Embryonic facial prominence (tissue), 1 donor: ENCODE measurements around the gene NEGR1.

Experiments
- DNase-seq: peaks from one replicate; pipeline ENCODE4 v3.0.0-alpha.2; 2016; ENCODE audit errors: extremely low spot score

Gene NEGR1

GRCh38 chr1:71638081-71638766 lies 644.1 kb downstream of the NEGR1 start:
- no peak for DNase-seq

DNA sequence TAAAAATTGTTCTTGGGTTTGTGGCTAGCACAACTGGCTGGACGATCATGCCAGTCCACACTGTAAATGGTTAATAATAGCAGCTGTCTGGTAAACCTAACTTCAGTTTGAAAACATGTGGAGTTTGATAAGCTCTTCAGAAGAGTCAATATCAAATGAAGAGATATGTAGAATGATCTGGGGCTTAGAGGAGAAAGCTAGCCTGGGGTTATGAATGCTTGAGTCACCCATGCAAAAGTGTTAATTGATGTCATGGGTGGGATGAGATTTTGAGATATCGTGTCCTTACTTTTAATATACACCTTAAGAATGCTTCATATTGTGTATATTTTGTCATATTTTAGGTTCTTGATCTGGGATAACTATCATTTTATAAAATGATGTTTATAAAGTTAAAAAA lies 646.8 kb downstream of the NEGR1 start:
- no peak for DNase-seq

DNA sequence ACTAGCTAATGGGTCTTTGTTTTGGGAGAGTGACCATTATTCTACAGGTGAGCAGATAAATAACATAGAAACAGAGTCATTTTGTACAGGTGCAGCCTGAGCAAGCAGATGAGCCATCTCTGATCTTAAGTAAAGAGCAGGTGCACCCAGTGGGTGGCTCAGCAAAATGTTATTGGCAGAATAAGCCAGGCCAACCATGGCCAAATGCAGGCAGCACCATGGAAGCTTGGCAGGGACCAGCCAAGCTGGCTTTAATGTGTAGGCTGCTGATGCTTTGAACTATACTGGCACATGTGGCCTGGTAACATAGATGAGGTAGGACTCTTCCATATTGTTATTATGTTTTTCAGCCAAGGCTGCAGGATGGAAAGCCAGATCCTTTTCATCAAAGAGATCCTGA lies 648.2 kb downstream of the NEGR1 start:
- no peak for DNase-seq

- DNase-seq: no peak
These were observed 652.3 kb downstream of the NEGR1 start for GRCh38 chr1:71630073-71630472.

DNA sequence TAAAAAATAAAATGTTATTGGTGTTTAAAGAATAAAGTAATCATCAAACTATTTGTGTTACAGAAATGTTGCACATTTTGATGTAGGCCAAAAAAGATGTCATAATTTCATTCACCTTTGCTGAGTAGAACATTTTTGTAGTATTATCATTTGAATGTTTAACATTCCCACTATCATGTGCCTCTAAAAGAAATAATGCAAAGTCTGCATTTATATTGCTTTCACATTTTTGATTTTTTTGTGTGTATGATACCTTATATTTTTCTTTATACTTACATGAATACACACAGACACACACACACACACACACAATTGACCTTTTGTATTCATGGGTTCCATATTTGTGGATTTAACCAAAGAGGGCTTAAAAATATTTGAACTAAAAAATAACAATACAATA lies 657.3 kb downstream of the NEGR1 start:
- no peak for DNase-seq

- no peak for DNase-seq
These were observed 658.5 kb downstream of the NEGR1 start for GRCh38 chr1:71623888-71624287.

DNA sequence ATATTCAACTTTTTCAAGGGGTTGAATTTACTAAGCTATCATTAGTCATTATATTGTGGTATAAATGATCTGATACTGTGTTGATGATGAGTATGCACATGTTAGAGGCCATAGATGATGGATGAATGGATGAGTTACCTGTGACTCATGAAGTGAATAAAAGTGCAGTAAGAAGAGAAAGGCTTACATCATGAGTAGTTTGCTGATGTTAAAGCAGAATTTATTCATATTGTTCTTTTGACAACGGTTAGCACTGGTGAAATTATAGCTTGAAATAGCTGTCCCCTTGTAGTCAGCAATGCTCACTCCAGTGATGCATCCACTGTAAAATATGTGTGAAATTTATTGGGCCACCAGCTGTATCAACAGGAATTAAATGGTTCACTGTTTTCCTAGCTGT lies 660.6 kb downstream of the NEGR1 start:
- DNase-seq: no peak

DNA sequence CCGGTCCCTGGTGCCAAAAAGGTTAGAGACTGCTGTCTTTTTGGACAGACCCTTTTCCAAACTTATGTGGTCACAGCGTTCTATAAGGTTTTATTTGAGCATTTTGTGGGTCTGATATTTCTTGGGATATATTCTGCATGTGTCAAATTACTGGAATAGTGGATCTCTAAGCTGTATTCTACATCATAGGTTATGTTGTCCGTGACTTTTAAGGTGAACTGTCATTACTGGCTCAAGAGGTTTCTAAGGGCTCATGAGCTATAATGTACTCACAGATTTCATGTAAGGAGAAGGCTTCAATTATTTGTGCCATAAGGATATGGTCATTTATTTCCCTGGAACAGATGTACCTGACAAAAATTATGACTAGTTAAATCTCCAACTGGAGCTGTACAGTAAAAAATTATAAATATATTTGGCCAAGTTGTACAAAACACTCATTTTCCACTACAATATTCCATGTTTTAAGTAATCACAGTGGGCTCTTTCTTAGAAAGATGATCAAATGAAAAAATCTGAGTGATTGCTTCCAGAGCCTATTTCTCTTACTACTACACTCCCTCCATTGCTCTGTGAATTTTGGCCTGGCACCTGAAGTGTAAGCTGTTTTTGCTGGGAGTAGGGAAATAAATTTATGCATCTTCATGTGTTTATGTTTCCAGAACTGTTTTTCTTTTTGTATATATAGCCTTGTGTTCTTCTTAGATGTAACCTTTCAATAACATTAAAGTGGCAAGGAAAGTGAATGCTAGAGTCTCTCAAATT lies 663.4 kb downstream of the NEGR1 start:
- DNase-seq: no peak

- no peak for DNase-seq
These were observed 664.1 kb downstream of the NEGR1 start for GRCh38 chr1:71618191-71618590.

DNA sequence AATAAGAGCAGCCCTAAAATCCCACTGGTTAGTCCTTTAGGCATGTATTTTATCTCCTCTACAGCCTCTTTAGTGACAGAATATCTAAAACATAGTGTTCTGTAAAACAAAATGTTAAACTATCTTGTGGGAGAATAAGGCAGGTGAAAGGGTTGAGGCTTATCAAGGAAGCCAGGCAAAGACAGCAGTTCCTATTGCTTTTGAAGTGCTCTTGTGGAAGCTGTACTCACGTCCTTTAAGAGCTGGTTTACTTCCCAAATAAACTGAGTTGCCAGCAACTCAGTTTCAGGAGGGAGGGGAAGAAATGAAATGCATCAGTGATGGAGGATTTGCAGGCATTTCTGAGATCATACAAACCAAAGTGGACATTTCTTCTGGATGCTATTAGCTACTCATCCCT lies 671.9 kb downstream of the NEGR1 start:
- DNase-seq: no peak

DNA sequence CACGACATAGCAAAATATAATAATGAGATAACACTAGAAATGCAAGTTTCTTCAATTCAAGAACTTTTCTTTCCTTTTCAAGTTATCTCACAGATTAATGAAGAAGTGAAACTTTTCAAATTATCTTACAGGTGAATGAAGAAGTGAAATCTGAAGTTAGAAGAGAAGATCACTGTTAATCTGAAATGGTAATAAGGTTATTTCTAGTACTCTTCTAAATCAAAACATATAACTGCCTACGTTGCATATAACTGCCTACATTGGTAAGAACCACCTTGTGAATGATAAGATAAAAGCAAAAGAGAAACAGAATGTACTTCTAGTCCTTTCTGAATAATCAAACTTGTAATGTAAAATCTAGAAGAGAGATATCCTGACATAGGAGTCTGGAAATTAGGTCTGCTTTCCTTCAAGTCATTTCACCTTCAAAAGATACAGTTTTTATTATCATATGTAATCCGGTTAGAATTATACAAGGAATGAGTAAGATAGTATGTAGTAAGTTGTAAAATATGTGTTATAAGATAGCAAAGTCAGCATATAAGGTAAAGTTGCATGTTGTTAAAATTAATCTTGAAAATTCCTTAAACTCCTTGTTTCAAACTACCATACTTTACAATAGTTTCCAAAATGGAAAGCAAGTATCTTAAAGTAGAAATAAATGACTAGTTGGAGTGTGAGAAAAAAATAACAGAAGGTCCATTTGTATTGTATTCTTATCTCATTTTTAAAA lies 679.1 kb downstream of the NEGR1 start:
- no peak for DNase-seq

DNA sequence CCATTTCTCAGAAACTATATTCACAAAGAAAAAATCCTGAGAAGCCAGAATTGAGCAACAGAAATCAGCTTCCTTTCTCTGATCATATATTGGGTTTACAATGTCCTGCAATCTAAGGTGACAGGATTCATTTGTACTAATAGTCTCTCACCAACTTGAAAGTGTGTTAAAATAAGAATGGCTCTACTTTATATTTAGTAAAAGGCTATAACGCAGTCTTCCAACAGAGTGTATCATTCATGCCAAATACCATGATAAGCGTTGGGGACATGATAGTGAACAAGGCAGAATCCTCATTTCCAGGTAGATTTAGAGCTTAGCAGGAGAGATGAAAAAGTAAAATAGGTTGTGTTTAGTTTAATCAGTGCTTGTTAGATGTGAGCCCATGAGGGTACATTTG lies 682.3 kb downstream of the NEGR1 start:
- no peak for DNase-seq

DNA sequence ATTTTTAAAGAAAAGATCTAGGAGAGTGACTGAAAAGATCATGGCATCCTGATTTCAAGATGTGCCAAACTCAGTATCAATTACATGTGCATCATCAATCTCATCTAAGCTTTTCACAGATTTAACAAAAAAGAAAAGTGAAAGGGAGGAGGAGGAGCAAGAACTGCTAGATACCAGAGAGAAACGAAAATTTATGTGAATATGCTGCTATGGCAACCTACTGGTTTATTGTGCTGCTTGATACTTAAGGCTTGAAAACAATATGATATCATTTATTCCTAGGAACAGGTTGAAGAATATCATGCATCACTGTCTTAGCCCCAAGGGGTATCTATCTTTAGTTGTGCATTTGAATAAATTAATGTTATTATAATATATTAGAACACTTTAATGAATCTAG lies 683.0 kb downstream of the NEGR1 start:
- no peak for DNase-seq

- DNase-seq: no peak
These were observed 688.8 kb downstream of the NEGR1 start for GRCh38 chr1:71593523-71593922.

- DNase-seq: no peak
These were observed 689.6 kb downstream of the NEGR1 start for GRCh38 chr1:71592646-71593274.

DNA sequence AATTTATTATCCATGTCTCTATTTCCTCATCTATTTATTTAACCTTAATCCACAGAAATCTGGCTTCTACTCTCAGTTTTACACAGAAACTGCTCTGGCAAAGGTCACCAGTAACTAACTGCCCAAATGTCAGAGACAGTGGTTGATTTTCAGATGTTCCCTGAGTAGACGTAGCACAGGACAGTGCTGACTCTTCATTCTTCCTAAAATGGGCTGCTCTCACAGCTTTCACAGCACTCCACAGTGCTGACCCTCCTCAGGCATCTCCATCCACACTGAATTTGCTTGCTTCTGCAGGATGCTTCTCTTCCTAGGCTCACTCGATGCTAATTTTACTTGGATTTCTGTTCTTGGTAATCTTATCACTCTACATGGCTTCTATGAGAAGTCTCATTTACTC lies 693.3 kb downstream of the NEGR1 start:
- no peak for DNase-seq

DNA sequence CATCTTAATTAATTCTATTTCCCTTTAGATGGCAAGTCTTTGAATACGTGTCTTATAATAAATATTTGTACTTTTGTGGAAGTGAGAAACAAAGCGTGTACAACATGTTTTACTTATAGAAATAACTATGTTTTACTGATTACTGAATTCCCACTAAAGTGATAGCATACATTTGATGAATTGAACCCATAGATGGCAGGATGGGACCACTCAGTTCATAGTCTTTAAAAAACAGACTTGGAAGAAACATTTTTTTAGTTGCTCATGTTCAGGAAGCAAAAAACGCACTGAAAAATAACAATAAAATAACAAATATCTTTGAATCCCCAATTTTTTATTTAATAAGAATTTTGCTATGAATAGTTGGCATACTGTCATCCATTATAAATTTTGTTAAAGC lies 694.4 kb downstream of the NEGR1 start:
- no peak for DNase-seq

GRCh38 chr1:71586030-71586429 lies 696.3 kb downstream of the NEGR1 start:
- DNase-seq: no peak

GRCh38 chr1:71583756-71584155 lies 698.6 kb downstream of the NEGR1 start:
- DNase-seq: no peak

DNA sequence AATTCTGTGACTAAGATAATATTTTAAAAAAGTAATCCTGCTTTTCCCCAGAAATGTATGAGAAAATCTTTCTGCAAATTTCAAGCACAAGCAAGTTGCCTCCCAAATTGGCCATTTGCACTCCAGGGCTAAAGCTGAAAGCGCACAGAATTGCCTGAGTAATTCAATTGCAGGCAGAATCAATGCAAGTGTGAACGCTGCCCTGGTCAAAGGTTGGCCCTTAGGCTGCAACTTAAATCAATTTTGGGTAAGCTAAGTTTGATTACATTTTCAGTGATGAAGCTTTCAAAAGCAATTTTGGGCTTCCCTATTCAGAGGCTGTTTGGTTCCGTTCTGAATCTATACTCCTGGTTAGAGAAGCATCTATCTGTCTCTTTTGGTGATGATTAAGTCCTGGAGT lies 699.7 kb downstream of the NEGR1 start:
- no peak for DNase-seq

- no peak for DNase-seq
These were observed 704.7 kb downstream of the NEGR1 start for GRCh38 chr1:71577451-71578131.

DNA sequence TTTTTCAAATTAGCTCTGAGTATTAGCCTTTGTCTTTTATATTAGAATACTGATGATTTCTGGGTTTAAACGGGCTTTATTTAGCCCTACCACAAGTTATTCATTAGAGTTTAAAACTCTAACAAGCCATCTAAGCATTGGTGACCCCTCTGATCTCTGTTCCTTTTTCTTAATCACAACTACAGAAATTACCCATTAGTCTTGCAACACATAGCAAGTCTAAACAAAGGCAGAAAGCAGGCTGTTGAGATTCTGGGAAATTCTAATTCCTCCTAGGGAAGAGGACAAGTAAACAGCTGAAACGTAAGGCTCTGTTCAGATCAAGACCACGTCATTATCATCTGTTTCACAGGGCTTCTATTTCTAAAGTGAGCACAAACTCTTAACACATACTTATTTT lies 710.3 kb downstream of the NEGR1 start:
- no peak for DNase-seq
